A549 (cell line): ENCODE results near the gene TEX22.

ENCODE experiments used
- BHLHE40 ChIP-seq: IDR thresholded peaks from 2 replicates; pipeline ENCODE4 v1.6.1; 2012; ENCODE audit warnings: low read depth, low read length, inconsistent platforms
- CHD2 ChIP-seq: fragments of 150-350 bp; IDR thresholded peaks from 2 replicates; pipeline ENCODE4 v1.6.1; 2014; ENCODE audit warnings: low read length; ENCODE audit not compliant: partially characterized antibody
- CTCF ChIP-seq: fragments of >200 bp; sonication (Bioruptor Twin); formaldehyde crosslinking; IDR thresholded peaks from 3 replicates; pipeline ENCODE4 v1.5.1; 2016
- ESRRA ChIP-seq: fragments of 150-350 bp; IDR thresholded peaks from 2 replicates; pipeline ENCODE4 v1.6.1; 2014; ENCODE audit warnings: mild to moderate bottlenecking, low read length, borderline replicate concordance
- USF2 ChIP-seq: fragments of 450-650 bp; IDR thresholded peaks from 2 replicates; pipeline ENCODE4 v1.6.1; 2014; ENCODE audit warnings: antibody characterized with exemption

GRCh38 chr14:105385322-105385637 lies 13.1 kb upstream of the TEX22 start:
- TF ChIP-seq CTCF (no peak), CHD2 (no peak), USF2 (no peak), BHLHE40 (no peak), ESRRA (no peak)
